PC-3 (cell line): ENCODE data around the gene HMGXB4.

Experiments used
- EZH2 ChIP-seq: fragments of 300-600 bp; sonication (generic); IDR thresholded peaks from one replicate; pipeline ENCODE4 v1.6.1; 2017; ENCODE audit warnings: antibody characterized with exemption, mild to moderate bottlenecking, low read length; ENCODE audit not compliant: unreplicated experiment
- EZH2phosphoT487 ChIP-seq: fragments of 300-600 bp; sonication (generic); IDR thresholded peaks from 2 replicates; pipeline ENCODE4 v1.6.1; 2018; ENCODE audit warnings: mild to moderate bottlenecking, antibody characterized with exemption, low read length, borderline replicate concordance
- TF ChIP-seq, protein P1 (sequence below): fragments of 300-600 bp; sonication (generic); conservative IDR thresholded peaks from 2 replicates; pipeline ENCODE4 v1.5.1; 2017; ENCODE audit warnings: antibody characterized with exemption, low read depth, mild to moderate bottlenecking, low read length

GRCh38 chr22:35342390-35342789, 85.1 kb downstream of the HMGXB4 start:
- TF ChIP-seq, protein P1, sequence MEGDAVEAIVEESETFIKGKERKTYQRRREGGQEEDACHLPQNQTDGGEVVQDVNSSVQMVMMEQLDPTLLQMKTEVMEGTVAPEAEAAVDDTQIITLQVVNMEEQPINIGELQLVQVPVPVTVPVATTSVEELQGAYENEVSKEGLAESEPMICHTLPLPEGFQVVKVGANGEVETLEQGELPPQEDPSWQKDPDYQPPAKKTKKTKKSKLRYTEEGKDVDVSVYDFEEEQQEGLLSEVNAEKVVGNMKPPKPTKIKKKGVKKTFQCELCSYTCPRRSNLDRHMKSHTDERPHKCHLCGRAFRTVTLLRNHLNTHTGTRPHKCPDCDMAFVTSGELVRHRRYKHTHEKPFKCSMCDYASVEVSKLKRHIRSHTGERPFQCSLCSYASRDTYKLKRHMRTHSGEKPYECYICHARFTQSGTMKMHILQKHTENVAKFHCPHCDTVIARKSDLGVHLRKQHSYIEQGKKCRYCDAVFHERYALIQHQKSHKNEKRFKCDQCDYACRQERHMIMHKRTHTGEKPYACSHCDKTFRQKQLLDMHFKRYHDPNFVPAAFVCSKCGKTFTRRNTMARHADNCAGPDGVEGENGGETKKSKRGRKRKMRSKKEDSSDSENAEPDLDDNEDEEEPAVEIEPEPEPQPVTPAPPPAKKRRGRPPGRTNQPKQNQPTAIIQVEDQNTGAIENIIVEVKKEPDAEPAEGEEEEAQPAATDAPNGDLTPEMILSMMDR: no peak
- no peak for TF ChIP-seq EZH2
- TF ChIP-seq EZH2phosphoT487: no peak
